GM18520 (cell line): ENCODE results near the gene OR13C2.
"Not testable (repeated sequence)": the region's sequence is repeated elsewhere in the genome, so short reads cannot be mapped to it uniquely, and the experiment has no call there.

ENCODE experiments used
- ATAC-seq: cut with Tn5 transposase; IDR thresholded peaks from one replicate; pipeline ENCODE4 v1.9.1; 2021; ENCODE audit not compliant: unreplicated experiment

Gene OR13C2, protein sequence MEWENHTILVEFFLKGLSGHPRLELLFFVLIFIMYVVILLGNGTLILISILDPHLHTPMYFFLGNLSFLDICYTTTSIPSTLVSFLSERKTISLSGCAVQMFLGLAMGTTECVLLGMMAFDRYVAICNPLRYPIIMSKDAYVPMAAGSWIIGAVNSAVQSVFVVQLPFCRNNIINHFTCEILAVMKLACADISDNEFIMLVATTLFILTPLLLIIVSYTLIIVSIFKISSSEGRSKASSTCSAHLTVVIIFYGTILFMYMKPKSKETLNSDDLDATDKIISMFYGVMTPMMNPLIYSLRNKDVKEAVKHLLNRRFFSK

GRCh38 chr9:104605527-104605926 is at the start of gene OR13C2:
Gene OR13C2 (minus strand): TSS chr9:104605627. CDS start chr9:104605627, 0 bp downstream.
- not testable (repeated sequence) for ATAC-seq

DNA sequence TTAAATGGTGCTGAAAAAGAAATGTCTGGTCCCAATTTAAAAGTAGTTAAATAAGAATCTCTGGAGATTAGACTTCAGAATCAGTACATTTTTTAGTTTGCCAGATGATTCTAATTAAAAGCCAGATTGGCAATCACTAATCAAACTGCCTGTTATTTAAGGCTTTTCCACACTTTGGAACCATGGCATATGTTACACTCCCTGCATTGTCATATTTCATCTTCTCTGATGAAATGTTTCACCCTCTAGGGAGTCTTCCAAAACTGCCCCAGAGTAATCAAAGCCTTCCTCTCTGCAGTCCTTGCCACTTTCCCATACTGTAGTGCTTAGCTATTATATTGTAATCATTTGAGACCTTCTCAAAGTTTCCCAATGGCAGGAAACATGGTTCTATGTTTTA is 30.0 kb upstream of the OR13C2 start:
- ATAC-seq, result no peak

- ATAC-seq, result no peak
Observed at GRCh38 chr9:104633976-104634520, 28.6 kb upstream of the OR13C2 start.

DNA sequence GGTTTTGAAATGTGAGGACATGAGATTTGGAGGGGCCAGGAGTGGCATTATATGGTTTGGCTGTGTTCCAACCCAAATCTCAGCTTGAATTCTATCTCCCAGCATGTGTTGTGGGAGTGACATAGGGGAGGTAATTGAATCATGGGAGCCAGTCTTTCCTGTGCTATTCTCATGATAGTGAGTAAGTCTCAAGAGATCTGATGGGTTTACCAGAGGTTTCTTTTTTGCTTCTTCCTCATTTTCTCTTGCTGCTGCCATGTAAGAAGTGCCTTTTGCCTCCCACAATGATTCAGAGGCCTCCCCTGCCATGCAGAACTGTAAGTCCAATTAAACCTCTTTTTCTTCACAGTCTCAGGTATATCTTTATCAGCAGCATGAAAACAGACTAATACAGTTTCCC is 20.5 kb upstream of the OR13C2 start:
- ATAC-seq, result not testable (repeated sequence)

DNA sequence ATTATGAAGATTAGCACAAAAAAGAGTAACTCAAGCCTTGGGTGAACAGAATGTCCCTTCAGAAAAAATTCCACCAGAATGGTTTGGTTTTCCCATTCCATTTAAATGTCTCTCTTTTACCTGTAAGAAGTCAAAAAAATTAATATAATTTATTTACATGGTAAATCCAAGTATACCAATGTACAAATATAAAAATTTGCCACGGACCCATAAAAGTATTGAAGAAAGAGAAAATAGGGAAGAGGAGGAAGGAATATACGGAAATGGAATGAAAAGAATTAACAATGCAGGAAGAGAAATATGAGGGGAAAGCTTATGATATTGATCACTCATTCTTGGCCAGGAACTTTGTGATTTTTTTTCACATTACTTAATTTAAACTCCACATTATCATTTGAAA is 12.7 kb upstream of the OR13C2 start, which contains the start of gene OR13C9:
Gene OR13C9, minus strand, starts transcription at position 101 of the 400 bp plus-strand sequence. Its CDS starts 0 bp downstream, at position 101.
- ATAC-seq, result no peak

DNA sequence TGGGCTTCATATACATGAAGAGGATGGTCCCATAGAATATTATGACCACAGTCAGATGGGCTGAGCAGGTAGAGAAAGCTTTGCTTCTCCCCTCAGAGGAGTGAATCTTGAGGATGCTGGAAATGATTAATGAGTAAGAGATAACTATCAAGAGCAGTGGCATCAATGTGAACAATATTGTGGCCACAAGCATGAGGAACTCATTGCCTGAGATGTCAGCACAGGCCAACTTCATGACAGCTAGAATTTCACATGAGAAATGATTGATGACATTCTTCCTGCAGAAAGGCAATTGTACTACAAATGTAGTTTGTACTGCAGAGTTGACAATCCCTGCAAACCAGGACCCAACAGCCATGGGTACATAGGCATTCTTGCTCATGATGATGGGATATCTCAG is 12.0 kb upstream of the OR13C2 start:
- no peak for ATAC-seq

GRCh38 chr9:104611213-104611612 is 5.8 kb upstream of the OR13C2 start:
- no peak for ATAC-seq

- no peak for ATAC-seq
Observed at GRCh38 chr9:104608336-104608735, 2.9 kb upstream of the OR13C2 start.

- no peak for ATAC-seq
Observed at GRCh38 chr9:104606152-104606551, 725 bp upstream of the OR13C2 start.

DNA sequence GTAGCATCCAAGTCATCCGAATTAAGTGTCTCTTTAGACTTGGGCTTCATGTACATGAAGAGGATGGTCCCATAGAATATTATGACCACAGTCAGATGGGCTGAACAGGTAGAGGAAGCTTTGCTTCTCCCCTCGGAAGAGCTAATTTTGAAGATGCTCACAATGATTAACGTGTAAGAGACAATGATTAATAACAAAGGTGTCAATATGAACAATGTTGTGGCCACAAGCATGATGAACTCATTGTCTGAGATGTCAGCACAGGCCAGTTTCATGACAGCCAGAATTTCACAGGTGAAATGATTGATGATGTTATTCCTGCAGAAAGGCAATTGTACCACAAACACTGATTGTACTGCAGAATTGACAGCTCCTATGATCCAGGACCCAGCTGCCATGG is 626 bp downstream of the OR13C2 start:
- peak; percentile 66 for ATAC-seq

DNA sequence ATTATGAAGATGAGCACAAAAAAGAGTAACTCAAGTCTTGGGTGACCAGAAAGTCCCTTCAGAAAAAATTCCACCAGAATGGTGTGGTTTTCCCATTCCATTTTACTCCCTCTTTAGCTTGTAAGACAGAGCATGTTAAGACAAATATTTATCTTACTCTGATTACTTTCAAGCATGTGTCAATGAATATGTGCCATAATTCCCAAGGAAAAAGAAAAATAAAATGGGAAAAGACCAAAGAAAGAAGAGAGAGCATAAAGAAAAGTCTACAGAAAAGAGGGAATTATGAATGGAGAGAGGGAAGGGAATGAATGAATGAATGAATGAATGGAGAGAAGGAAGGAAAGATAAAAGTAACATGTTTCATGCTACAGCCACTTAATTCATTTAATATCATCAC is 6.1 kb downstream of the OR13C2 start, which contains the start of gene OR13C5:
Gene OR13C5, minus strand, starts transcription at position 101 of the 400 bp plus-strand sequence. Its CDS starts 0 bp downstream, at position 101.
- ATAC-seq, result not testable (repeated sequence)

DNA sequence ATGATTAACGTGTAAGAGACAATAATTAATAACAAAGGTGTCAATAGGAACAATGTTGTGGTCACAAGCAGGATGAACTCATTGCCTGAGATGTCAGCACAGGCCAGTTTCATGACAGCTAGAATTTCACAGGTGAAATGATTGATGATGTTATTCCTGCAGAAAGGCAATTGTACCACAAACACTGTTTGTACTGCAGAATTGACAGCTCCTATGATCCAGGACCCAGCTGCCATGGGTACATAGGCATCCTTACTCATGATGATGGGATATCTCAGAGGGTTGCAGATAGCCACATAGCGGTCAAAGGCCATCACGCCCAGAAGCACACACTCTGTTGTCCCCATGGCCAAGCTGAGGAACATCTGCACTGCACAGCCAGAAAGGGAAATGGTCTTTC is 6.7 kb downstream of the OR13C2 start:
- not testable (repeated sequence) for ATAC-seq

- no peak for ATAC-seq
Observed at GRCh38 chr9:104589626-104590025, 15.8 kb downstream of the OR13C2 start.

GRCh38 chr9:104586496-104587180 is 18.8 kb downstream of the OR13C2 start:
- ATAC-seq, result no peak

GRCh38 chr9:104580562-104580961 is 24.9 kb downstream of the OR13C2 start:
- ATAC-seq, result no peak

GRCh38 chr9:104577263-104577662 is 28.2 kb downstream of the OR13C2 start:
- ATAC-seq, result no peak

DNA sequence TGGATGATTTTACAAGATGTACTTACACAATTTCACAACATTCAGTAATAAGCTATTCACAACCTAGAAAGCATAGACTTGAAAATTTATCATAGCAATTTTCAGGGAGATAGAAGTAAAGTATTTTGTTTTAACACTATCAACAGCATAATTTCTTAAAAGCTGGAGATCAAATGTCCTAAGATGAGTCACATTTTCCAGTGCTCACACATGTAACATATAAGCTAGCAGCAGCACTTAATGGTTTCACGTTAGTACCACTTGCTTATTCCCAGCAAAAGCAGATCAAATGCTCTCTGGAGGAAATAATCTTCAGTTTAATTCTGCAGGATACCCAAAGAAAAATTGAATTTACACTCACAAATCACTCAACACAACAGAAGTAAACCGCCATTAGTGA is 30.0 kb downstream of the OR13C2 start:
- ATAC-seq, result no peak

DNA sequence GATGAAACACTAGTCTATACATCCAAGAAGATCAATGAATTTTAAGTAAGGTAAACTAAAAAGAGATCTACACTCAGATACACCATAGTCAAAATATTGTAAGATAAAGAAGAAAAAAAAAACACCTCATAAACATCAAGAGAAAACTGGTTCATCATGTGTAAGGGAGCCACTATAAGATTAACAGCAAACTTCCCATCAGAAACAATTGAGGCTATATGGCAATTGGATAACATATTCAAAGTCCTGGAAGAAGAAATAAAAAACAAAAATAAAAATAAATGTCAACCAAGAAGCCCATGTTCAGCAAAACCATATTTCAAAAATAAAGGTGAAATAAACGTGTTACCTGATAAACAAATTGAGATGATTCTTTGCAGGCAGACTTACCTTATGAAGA is 32.8 kb downstream of the OR13C2 start:
- no peak for ATAC-seq

GRCh38 chr9:104568868-104569267 is 36.6 kb downstream of the OR13C2 start, which contains the start of gene OR13C8:
Gene OR13C8 (plus strand): TSS chr9:104569168. CDS start chr9:104569168, 0 bp downstream.
- no peak for ATAC-seq

GRCh38 chr9:104564358-104564757 is 41.1 kb downstream of the OR13C2 start:
- ATAC-seq, result no peak

DNA sequence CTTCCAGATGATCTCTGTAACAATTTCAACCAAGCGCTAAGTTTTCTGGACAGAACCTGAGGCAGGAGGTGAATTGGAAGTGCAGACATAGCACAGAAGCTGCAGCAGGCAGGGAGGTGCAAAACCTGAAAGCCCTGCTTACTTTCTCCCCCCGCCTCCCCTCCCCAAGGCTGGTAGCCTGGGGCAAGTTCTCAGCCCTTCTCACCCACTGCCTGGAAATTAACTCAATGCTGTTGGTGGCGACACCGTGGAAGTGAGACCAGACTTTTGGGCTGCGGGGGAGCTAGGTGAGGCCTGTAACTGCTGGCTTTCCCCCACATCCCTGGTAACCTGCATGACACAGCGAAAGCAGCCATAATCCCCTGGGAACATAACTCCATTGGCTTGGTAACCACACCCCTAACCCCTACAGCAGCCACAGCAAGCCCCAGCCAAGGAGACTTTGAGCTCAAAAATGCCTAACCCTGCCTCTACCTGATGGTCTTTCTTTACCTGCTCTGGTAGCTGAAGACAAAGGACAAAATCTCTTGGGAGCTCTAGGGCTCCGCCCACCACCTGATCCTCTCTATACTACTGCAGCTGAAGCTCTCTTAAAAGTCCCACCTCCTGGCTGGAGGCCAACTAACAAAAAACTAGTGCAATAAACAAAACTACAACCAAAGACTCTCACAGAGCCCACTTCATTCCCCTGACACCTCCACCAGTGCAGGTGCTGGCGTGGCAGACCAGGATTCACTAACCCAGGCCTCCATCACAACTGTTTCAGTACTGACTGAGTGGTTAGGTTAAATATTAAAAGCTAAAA is 48.4 kb downstream of the OR13C2 start:
- ATAC-seq, result no peak
